ENCODE measurements around the gene LRRC10. TPM values are rescaled to one million over a fixed set of nuclear protein-coding genes. Genes with fewer than 3 reads are reported as not detected.
"Not testable (repeated sequence)": the region's sequence is repeated elsewhere in the genome, so short reads cannot be mapped to it uniquely, and the experiment has no call there.

Gene LRRC10
- total and polyA plus RNA-seq, 9 donors: 0.09 to 0.10 TPM; not detected in 7

DNA sequence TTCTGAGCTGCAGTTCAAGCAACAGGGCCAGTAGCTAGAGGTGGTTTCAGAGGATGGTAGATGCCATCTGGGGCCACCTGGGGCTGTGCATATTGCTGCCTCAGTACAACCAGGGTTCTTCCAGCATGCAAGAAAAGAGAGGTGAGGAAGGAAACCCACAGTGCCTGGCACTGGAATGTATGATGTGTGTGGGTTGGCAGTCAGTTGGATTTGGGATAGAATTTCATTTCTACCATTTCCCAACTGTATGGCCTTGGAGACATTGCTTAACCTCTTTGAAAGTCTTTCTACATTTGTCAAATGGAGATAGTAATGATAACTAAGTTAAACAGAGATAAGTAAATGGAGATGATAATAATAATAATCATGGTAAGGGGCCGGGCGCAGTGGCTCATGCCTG lies 10.2 kb upstream of the LRRC10 start:
- H3K27ac ChIP-seq (ENCODE audit: low read length): no peak overlapping the region
- DNase-seq: no peak
- H3K4me3 ChIP-seq (ENCODE audit: low read length): no peak overlapping the region
- no peaks in the 10 kb centered on the region for H3K9me3 ChIP-seq (replicated peaks; ENCODE audit: control insufficient read depth, low read depth, low read length)
- no CpG with 5 or more reads among the region's 2 CpGs for WGBS (ENCODE audit: insufficient coverage)
- no peaks in the 10 kb centered on the region for H3K27me3 ChIP-seq (ENCODE audit: control insufficient read depth, insufficient read depth, low read length)
- H3K36me3 ChIP-seq (ENCODE audit: control insufficient read depth, insufficient read depth, low read length): no peaks in the 10 kb centered on the region
- no peaks in the 10 kb centered on the region for H3K4me1 ChIP-seq (ENCODE audit: control insufficient read depth, insufficient read depth, low read length)

DNA sequence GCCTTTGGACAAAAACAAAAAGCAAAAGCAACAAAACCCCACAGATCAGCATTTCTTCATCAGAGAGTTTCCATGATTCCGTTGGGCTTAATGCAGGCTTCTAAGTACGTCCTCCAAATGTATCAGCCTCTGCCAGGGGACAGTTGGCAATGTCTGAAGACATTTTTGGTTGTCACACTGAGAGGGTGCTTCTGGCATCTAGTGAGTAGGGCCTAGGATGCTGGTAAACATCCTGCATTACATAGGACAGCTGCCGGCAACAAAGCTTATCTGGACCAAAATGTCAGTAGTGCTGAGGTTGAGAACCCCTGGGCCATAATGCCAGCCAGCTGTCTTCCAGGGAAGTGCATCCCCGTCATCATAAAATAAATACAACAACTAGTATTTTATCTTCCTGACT lies 9.4 kb upstream of the LRRC10 start:
- no peak for DNase-seq
- Histone ChIP-seq H3K27me3 (ENCODE audit: control insufficient read depth, insufficient read depth, low read length) (no peaks in the 10 kb centered on the region), H3K27ac (ENCODE audit: low read length) (no peak overlapping the region), H3K9me3 (replicated peaks; ENCODE audit: control insufficient read depth, low read depth, low read length) (no peaks in the 10 kb centered on the region), H3K4me3 (ENCODE audit: low read length) (no peak overlapping the region), H3K36me3 (ENCODE audit: control insufficient read depth, insufficient read depth, low read length) (no peaks in the 10 kb centered on the region), H3K4me1 (ENCODE audit: control insufficient read depth, insufficient read depth, low read length) (no peaks in the 10 kb centered on the region)
- WGBS (ENCODE audit: insufficient coverage): 100% methylated on average over 1 of the region's 4 CpGs

DNA sequence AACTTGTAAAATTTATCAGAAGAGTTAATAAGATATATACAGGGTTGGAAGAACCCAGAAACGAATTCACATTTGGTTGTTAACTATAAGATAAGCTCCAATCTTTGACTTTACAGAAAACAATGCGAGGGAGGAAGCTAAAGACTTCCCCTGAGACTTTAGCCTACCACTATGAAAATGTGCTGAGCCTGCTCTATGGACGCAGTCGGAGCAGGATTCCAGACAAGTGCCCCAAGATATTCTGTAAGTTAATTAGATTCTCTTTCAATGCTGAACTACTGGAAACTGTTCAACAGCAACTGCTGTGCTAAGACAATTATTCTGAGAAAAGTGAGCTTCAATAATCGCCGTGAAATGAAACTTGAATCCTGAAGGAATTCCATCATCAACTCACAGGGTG lies 8.3 kb upstream of the LRRC10 start:
- H3K27ac ChIP-seq (ENCODE audit: low read length): no peak overlapping the region
- H3K9me3 ChIP-seq (replicated peaks; ENCODE audit: control insufficient read depth, low read depth, low read length): no peaks in the 10 kb centered on the region
- no peak for DNase-seq
- H3K4me3 ChIP-seq (ENCODE audit: low read length): no peak overlapping the region
- no CpG with 5 or more reads among the region's 6 CpGs for WGBS (ENCODE audit: insufficient coverage)
- H3K27me3 ChIP-seq (ENCODE audit: control insufficient read depth, insufficient read depth, low read length): no peaks in the 10 kb centered on the region
- H3K4me1 ChIP-seq (ENCODE audit: control insufficient read depth, insufficient read depth, low read length): no peaks in the 10 kb centered on the region
- H3K36me3 ChIP-seq (ENCODE audit: control insufficient read depth, insufficient read depth, low read length): no peaks in the 10 kb centered on the region

DNA sequence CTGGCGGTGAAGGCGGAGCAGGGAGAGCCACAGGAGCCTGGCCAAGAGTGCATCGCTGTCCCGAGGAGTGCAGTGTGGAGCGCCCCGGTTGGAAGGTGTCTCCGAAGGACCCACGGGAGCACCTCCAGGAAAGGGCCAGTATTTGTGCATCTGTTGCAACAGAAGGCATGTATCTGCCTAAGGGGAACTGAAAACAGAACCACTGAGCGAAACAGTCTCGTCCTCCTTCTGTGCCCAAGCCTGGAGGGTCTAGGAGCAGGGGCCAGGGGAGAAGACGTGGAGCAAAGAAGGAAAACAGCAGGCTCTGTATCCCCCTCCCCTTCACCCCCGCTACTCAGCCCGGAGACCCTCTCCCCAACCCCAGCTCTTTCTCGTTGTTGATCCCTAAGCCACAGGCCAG lies 5.3 kb upstream of the LRRC10 start:
- H3K27me3 ChIP-seq (ENCODE audit: control insufficient read depth, insufficient read depth, low read length): no peaks in the 10 kb centered on the region
- no peaks in the 10 kb centered on the region for H3K9me3 ChIP-seq (replicated peaks; ENCODE audit: control insufficient read depth, low read depth, low read length)
- WGBS (ENCODE audit: insufficient coverage): 62% methylated on average over 8 of the region's 14 CpGs
- no peaks in the 10 kb centered on the region for H3K4me1 ChIP-seq (ENCODE audit: control insufficient read depth, insufficient read depth, low read length)
- H3K36me3 ChIP-seq (ENCODE audit: control insufficient read depth, insufficient read depth, low read length): no peaks in the 10 kb centered on the region
- DNase-seq: no peak
- no peak overlapping the region for H3K4me3 ChIP-seq (ENCODE audit: low read length)
- H3K27ac ChIP-seq (ENCODE audit: low read length): no peak overlapping the region

DNA sequence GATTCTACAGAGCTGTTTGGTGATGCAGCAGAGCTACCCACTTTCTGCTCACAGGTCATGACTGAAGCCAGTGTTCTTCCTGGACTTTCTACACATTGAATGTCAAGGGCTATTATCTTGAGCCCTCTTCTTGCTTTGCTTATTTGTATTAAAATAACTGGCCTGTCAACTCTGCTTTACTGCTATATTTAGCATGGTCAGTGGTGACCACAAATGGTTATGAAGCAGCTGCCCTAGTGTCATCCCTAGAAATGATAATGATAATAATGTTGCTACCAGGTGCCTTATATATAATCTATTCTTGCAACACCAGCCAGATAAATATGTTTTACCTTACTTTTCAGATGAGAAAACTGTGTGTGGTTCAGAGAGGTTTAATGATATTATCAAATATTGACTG lies 2.6 kb upstream of the LRRC10 start:
- no peak overlapping the region for H3K27ac ChIP-seq (ENCODE audit: low read length)
- H3K27me3 ChIP-seq (ENCODE audit: control insufficient read depth, insufficient read depth, low read length): no peaks in the 10 kb centered on the region
- H3K9me3 ChIP-seq (replicated peaks; ENCODE audit: control insufficient read depth, low read depth, low read length): no peaks in the 10 kb centered on the region
- H3K4me1 ChIP-seq (ENCODE audit: control insufficient read depth, insufficient read depth, low read length): no peaks in the 10 kb centered on the region
- no peaks in the 10 kb centered on the region for H3K36me3 ChIP-seq (ENCODE audit: control insufficient read depth, insufficient read depth, low read length)
- H3K4me3 ChIP-seq (ENCODE audit: low read length): no peak overlapping the region
- no peak for DNase-seq

DNA sequence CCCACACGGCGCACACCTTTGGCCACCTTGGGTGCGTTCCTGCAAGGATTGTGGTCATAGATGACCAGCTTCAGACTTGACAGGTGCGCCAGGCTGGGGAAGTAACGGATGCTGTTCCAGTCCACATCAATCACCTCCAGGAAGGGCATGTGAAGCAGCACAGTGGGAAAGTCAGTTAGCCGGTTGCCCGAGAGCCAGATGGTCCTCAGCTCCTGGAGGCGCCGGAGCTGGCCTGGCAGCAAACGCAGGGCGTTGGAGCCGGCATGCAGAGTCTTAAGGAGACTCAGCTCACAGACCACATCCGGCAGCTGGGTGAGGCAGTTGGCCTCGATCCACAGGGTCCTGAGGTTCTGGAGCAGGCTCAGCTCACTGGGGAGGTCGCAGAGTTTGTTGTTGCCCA lies 581 bp downstream of the LRRC10 start:
- no peaks in the 10 kb centered on the region for H3K27me3 ChIP-seq (ENCODE audit: control insufficient read depth, insufficient read depth, low read length)
- WGBS (ENCODE audit: insufficient coverage): 93% methylated on average over 14 of the region's 15 CpGs
- no peak overlapping the region for H3K4me3 ChIP-seq (ENCODE audit: low read length)

DNA sequence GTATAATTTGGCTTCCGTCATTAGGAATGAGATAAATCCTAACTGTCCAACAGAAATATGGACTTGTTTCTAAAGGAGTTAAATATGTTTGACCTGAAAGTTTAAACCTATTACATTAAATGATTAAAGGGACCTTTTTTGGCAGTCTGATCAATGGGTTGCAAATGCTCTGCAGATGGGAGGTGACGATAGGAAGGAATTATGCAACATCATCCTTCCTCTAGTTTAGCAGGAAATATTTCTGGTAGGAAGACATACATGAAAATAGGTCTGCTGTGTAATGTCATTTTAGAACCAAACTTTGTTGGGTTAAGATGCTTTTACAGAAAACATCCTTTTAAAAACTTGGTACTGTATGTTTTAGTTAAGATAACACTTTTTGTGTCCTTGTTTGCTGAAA lies 2.6 kb downstream of the LRRC10 start:
- H3K36me3 ChIP-seq (ENCODE audit: control insufficient read depth, insufficient read depth, low read length): peaks cover 5% of the 10 kb centered on the region
- no peak overlapping the region for H3K4me3 ChIP-seq (ENCODE audit: low read length)
- H3K27ac ChIP-seq (ENCODE audit: low read length): no peak overlapping the region
- H3K9me3 ChIP-seq (replicated peaks; ENCODE audit: control insufficient read depth, low read depth, low read length): peaks cover 3% of the 10 kb centered on the region
- no peaks in the 10 kb centered on the region for H3K4me1 ChIP-seq (ENCODE audit: control insufficient read depth, insufficient read depth, low read length)
- WGBS (ENCODE audit: insufficient coverage): no CpG with 5 or more reads among the region's 2 CpGs
- no peak for DNase-seq
- no peaks in the 10 kb centered on the region for H3K27me3 ChIP-seq (ENCODE audit: control insufficient read depth, insufficient read depth, low read length)

More for the DNA sequence above, 581 bp downstream of the LRRC10 start:
- DNase-seq: no peak
- Histone ChIP-seq H3K27ac (ENCODE audit: low read length) (no peak overlapping the region), H3K9me3 (replicated peaks; ENCODE audit: control insufficient read depth, low read depth, low read length) (no peaks in the 10 kb centered on the region), H3K36me3 (ENCODE audit: control insufficient read depth, insufficient read depth, low read length) (no peaks in the 10 kb centered on the region), H3K4me1 (ENCODE audit: control insufficient read depth, insufficient read depth, low read length) (no peaks in the 10 kb centered on the region)

DNA sequence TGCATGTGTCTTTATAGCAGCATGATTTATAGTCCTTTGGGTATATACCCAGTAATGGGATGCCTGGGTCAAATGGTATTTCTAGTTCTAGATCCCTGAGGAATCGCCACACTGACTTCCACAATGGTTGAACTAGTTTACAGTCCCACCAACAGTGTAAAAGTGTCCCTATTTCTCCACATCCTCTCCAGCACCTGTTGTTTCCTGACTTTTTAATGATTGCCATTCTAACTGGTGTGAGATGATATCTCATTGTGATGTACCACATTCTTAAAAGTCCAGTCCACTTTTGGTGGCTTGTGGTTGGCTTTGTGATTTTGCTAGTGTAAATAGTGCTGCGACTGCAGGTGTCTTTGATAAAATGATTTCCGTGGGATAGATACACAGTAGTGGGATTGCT lies 6.4 kb downstream of the LRRC10 start:
- WGBS (ENCODE audit: insufficient coverage): no CpG with 5 or more reads among the region's 3 CpGs
- not testable (repeated sequence) for H3K9me3 ChIP-seq (replicated peaks; ENCODE audit: control insufficient read depth, low read depth, low read length); H3K27ac ChIP-seq (ENCODE audit: low read length); DNase-seq; H3K4me3 ChIP-seq (ENCODE audit: low read length); H3K27me3 ChIP-seq (ENCODE audit: control insufficient read depth, insufficient read depth, low read length); H3K4me1 ChIP-seq (ENCODE audit: control insufficient read depth, insufficient read depth, low read length)
- H3K36me3 ChIP-seq (ENCODE audit: control insufficient read depth, insufficient read depth, low read length): peaks cover 32% of the 10 kb centered on the region

DNA sequence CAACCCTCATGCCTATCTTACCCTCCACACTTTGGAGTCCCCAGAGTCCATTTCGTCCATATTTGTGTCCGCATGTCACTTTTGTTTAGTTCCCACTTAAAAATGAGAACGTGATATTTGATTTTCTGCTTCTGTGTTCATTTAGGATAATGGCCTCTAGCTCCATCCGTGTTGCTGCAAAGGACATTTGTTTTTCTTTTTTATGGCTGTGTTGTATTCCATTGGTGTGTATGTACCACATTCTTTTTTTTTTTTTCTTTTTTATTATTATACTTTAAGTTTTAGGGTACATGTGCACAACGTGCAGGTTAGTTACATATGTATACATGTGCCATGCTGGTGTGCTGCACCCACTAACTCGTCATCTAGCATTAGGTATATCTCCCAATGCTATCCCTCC lies 7.2 kb downstream of the LRRC10 start:
- not testable (repeated sequence) for H3K27ac ChIP-seq (ENCODE audit: low read length); H3K27me3 ChIP-seq (ENCODE audit: control insufficient read depth, insufficient read depth, low read length); H3K9me3 ChIP-seq (replicated peaks; ENCODE audit: control insufficient read depth, low read depth, low read length); H3K4me3 ChIP-seq (ENCODE audit: low read length); DNase-seq; H3K4me1 ChIP-seq (ENCODE audit: control insufficient read depth, insufficient read depth, low read length)
- WGBS (ENCODE audit: insufficient coverage): no CpG with 5 or more reads among the region's 6 CpGs
- peaks cover 37% of the 10 kb centered on the region for H3K36me3 ChIP-seq (ENCODE audit: control insufficient read depth, insufficient read depth, low read length)

DNA sequence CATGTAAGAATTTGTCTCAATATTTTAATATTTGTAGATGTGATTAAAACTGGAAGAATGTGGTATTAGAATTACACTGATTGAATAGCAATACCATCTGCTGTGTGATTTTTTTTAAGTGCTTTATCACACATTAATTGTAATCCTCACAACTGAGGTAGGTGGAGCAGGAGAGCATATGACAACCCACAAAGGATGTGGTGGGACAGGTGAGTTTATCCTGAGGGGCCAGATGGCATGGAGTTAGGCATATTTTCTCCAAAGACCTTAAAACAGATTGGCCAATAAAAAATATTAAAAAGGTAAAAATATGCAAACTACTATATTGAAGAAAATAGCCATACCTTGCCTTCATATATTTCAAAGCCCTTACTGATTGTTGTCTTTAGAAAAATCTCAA lies 7.8 kb downstream of the LRRC10 start:
- DNase-seq: no peak
- no peak overlapping the region for H3K4me3 ChIP-seq (ENCODE audit: low read length)
- no peaks in the 10 kb centered on the region for H3K4me1 ChIP-seq (ENCODE audit: control insufficient read depth, insufficient read depth, low read length)
- H3K9me3 ChIP-seq (replicated peaks; ENCODE audit: control insufficient read depth, low read depth, low read length): peaks cover 3% of the 10 kb centered on the region
- H3K36me3 ChIP-seq (ENCODE audit: control insufficient read depth, insufficient read depth, low read length): peaks cover 40% of the 10 kb centered on the region
- H3K27me3 ChIP-seq (ENCODE audit: control insufficient read depth, insufficient read depth, low read length): no peaks in the 10 kb centered on the region
- no peak overlapping the region for H3K27ac ChIP-seq (ENCODE audit: low read length)

DNA sequence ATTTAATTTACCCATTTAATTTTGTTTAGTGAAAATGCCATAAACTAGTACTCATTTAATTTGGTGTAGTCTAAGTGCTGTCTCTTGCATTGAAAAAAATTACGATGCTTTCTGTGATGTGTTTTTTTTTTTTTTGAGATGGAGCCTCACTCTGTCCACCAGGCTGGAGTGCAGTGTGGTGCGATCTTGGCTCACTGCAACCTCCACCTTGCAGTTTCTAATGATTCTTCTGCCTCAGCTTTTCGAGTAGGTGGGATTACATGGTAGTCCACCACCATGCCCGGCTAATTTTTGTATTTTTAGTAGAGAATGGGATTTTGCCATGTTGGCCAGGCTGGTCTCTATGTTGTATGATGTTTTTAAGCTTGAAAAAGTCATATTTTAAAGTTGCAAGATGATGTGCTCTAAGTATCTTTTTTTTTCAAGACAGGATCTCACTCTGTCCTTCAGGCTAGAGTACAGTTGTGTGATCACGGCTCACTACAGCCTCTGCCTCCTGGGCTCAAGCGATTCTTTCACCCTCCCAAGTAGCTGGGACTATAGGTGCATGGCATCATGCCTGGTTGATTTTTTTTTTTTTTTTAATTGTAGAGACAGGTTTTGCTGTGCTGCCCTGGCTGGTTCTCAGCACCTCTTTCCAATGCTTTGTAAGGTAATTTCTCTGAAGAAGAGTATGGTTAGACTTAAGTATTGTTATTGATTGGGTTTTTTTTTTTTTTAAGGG lies 8.6 kb downstream of the LRRC10 start:
- H3K27ac ChIP-seq (ENCODE audit: low read length): no peak overlapping the region
- H3K4me3 ChIP-seq (ENCODE audit: low read length): no peak overlapping the region
- no peaks in the 10 kb centered on the region for H3K27me3 ChIP-seq (ENCODE audit: control insufficient read depth, insufficient read depth, low read length)
- no CpG with 5 or more reads among the region's 6 CpGs for WGBS (ENCODE audit: insufficient coverage)
- H3K36me3 ChIP-seq (ENCODE audit: control insufficient read depth, insufficient read depth, low read length): peaks cover 46% of the 10 kb centered on the region
- H3K4me1 ChIP-seq (ENCODE audit: control insufficient read depth, insufficient read depth, low read length): no peaks in the 10 kb centered on the region
- peaks cover 3% of the 10 kb centered on the region for H3K9me3 ChIP-seq (replicated peaks; ENCODE audit: control insufficient read depth, low read depth, low read length)
- DNase-seq: no peak
